Measurements from ENCODE around the gene SHISA6.

The SHISA6 gene

DNA sequence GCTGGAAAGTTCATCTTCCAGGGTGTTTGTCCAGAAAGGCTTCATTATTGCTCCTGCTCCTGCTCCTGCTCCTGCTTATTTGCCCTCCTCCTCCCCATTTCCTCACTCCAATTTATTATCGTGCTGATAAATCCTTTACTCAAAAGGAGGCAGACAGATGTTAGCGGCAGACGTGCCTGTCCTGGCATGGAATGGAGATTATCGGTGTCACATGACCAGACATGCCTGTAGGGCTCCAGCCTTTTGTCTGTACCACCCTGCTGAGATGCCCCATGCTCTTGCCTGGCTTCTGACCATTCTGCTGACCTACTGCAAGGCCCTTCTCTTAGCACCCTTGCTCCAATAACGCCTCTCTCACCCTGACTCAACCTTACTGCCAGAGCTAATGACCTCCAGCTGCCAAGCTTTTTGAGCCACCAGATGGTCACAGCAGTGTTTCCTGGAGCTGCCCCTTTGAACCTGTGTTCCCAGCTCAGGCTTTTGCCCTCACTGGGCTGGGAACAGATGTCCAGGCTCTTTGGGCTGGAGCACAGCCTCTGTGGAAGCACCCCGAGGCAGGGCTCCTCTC lies 370.1 kb downstream of the SHISA6 start:
- no peak for DNase-seq

DNA sequence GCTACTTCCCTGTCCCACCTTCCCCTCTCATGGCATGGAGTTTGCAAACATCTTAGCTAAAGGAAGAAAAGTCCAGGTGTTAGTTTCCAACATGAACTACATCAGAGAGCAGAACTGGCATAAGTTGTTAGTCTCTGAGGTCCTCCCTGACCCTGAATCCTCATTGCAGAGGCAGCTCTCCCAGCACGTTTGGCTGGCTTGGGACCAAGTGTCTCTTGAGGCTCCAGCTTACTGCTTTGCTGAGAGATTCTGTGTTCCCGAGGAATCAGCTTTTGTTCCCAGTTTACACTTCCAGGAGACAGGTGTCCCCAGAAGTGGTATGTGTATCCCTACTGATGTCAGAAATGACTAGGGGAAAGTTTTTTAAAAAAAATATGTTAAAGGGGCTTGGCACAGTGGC lies 371.9 kb downstream of the SHISA6 start:
- DNase-seq: no peak
